ENCODE data around the gene NPHS2. TPM values are rescaled to one million over a fixed set of nuclear protein-coding genes. Genes with fewer than 3 reads are reported as not detected.
"Not testable (repeated sequence)": the region's sequence is repeated elsewhere in the genome, so short reads cannot be mapped to it uniquely, and the experiment has no call there.

Gene NPHS2
- total RNA-seq, 4 donors from 2014 or later = not detected

DNA sequence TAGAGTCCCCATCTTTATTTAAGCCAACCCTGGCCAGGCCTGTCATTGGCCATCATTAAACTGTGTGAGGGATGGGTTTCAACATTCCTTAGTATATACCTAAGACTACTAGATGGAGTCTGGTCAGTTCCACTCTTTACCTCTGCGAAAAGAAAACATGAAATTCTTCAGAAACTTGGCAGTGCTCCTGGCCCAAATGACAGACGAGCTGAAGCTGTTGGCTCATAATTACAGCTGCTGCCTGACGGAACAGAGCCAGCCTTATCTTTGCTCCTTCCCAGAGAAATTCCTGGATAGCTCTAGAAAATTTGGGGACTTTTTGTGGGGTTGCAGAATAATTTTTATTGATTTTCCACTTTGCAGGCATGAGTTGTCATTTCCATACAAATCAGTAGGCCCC lies 30.4 kb downstream of the NPHS2 start:
- no peak for TF ChIP-seq POLR2AphosphoS5 (IDR thresholded peaks at IDR 0.05)
- Histone ChIP-seq H3K36me3 (no peaks in the 10 kb centered on the region), H3K4me3 (no peak overlapping the region), H3K4me1 (no peaks in the 10 kb centered on the region), H3K27ac (no peak overlapping the region), H3K9me3 (no peaks in the 10 kb centered on the region), H3K27me3 (peaks cover 2% of the 10 kb centered on the region)
- no peak for DNase-seq
- in situ Hi-C loops (cut with MboI; ENCODE audit: low pct_ligation_motif_present in 1 of 4, low pct_unique_long_range_greater_than_20kb in 1 of 4, low sequenced_read_pairs in 3 of 4) = no loop called here
- intact Hi-C loops (cut with DNase I; ENCODE audit: low total_unique reads) = no loop called here
- 34% methylated on average over 3 of the region's 3 CpGs for WGBS, 2 donors (ENCODE audit: low coverage in 1 of 2)

DNA sequence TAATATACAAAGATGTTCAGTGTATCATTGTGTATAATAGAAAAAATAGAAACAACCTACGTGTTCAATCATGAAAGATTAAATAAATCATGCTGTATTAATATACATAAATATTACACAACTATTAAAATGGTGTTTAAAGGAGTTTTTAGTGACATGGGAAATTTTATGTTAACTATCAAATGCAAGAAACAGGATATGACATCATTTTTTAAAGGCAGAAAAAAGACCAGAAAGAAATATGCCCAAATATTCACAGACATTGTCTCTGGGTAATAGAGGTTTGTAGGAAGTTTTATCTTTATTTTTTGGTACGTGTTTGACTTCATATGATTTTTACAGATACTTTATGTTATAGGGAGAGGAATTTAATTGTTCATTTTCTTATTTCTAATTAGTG lies 34.0 kb downstream of the NPHS2 start:
- in situ Hi-C loops (cut with MboI; ENCODE audit: low pct_ligation_motif_present in 1 of 4, low pct_unique_long_range_greater_than_20kb in 1 of 4, low sequenced_read_pairs in 3 of 4) = no loop called here
- WGBS, 2 donors (ENCODE audit: low coverage in 1 of 2) = 70 to 78% methylated on average over 2 of the region's 2 CpGs

DNA sequence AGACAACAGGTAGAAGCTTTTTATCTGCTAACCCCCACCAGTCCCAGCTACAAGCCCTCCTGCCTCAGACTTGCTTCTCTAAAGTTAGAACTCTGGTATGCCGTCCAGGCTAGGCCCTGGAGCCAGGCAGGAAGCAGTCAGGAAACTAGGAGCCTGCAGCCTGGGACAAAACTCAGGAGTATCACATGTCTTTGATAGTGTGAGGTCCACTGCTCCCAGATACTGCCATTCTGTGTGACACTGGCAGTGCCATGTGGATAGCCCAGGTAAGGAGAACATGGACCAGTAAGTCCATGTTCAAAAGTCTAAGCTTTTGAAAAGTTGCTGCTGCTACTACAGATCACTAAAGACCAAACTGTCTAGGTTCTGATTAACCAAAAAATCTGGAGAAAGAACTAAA lies 45.4 kb downstream of the NPHS2 start:
- WGBS, 2 donors (ENCODE audit: low coverage in 1 of 2) = 60% methylated on average over 1 of the region's 1 CpG; no CpG with 5 or more reads in 1 of the 2 donors
- no peaks in the 10 kb centered on the region for H3K9me3 ChIP-seq
- intact Hi-C loops (cut with DNase I; ENCODE audit: low total_unique reads) = no loop called here

More for the DNA sequence above, 34.0 kb downstream of the NPHS2 start:
- no peak for DNase-seq
- Histone ChIP-seq H3K4me1 (no peaks in the 10 kb centered on the region), H3K9me3 (no peaks in the 10 kb centered on the region), H3K27ac (no peak overlapping the region), H3K4me3 (no peak overlapping the region), H3K27me3 (peaks cover 2% of the 10 kb centered on the region), H3K36me3 (no peaks in the 10 kb centered on the region)
- TF ChIP-seq POLR2AphosphoS5 (IDR thresholded peaks at IDR 0.05) (no peak), EP300 (IDR thresholded peaks at IDR 0.05; ENCODE audit: low read depth) (no peak), POLR2A (IDR thresholded peaks at IDR 0.05) (no peak)
- TF ChIP-seq, protein P1, sequence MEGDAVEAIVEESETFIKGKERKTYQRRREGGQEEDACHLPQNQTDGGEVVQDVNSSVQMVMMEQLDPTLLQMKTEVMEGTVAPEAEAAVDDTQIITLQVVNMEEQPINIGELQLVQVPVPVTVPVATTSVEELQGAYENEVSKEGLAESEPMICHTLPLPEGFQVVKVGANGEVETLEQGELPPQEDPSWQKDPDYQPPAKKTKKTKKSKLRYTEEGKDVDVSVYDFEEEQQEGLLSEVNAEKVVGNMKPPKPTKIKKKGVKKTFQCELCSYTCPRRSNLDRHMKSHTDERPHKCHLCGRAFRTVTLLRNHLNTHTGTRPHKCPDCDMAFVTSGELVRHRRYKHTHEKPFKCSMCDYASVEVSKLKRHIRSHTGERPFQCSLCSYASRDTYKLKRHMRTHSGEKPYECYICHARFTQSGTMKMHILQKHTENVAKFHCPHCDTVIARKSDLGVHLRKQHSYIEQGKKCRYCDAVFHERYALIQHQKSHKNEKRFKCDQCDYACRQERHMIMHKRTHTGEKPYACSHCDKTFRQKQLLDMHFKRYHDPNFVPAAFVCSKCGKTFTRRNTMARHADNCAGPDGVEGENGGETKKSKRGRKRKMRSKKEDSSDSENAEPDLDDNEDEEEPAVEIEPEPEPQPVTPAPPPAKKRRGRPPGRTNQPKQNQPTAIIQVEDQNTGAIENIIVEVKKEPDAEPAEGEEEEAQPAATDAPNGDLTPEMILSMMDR (IDR thresholded peaks at IDR 0.05) = no peak
- intact Hi-C loops (cut with DNase I; ENCODE audit: low total_unique reads) = no loop called here

DNA sequence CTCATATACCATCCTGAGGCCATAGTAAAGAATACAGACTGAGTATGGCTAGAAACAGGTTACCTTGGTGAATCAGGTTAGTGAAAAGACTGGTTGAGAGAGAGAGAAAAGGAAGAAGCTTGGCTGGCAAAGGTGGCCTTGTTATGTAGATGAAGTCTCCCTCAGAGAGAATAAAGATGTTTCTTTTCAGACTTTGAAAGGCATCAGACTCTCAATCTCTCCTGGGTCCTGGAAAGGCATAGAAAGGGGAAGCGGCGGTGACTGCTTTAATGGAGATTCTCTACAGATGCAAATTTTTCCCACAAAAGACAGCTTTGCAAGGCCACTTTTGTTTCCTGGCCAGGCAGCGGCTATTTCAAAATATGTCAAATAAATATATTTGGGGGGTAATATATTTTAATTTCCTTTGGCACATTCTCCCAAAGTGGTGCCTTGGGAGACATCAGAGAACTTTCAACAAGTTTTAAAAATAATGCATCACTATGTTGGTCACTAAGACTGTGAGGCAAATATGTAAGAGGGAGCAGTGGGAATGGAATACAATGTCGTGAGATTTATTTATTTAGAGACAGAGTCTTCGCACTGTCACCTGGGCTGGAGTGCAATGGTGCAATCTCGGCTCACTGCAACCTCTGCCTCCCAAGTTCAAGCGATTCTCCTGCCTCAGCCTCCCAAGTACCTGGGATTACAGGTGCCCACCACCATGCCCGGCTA lies 46.1 kb downstream of the NPHS2 start:
- intact Hi-C loops (cut with DNase I; ENCODE audit: low total_unique reads) = no loop called here
- H3K4me1 ChIP-seq = no peaks in the 10 kb centered on the region
- no peak for TF ChIP-seq POLR2A (IDR thresholded peaks at IDR 0.05)
- TF ChIP-seq, protein P1 (IDR thresholded peaks at IDR 0.05) = no peak
- TF ChIP-seq EP300 (IDR thresholded peaks at IDR 0.05; ENCODE audit: low read depth) = no peak
- TF ChIP-seq POLR2AphosphoS5 (IDR thresholded peaks at IDR 0.05) = no peak
- H3K36me3 ChIP-seq = no peaks in the 10 kb centered on the region
- DNase-seq = no peak
- H3K27ac ChIP-seq = no peak overlapping the region
- H3K9me3 ChIP-seq = no peaks in the 10 kb centered on the region
- no peak overlapping the region for H3K4me3 ChIP-seq
- WGBS, 2 donors (ENCODE audit: low coverage in 1 of 2) = 79 to 83% methylated on average over 6 to 8 of the region's 8 CpGs
- H3K27me3 ChIP-seq = no peaks in the 10 kb centered on the region
- in situ Hi-C loops (cut with MboI; ENCODE audit: low pct_ligation_motif_present in 1 of 4, low pct_unique_long_range_greater_than_20kb in 1 of 4, low sequenced_read_pairs in 3 of 4) = no loop called here

More for the DNA sequence above, 45.4 kb downstream of the NPHS2 start:
- TF ChIP-seq POLR2AphosphoS5 (IDR thresholded peaks at IDR 0.05) (no peak), POLR2A (IDR thresholded peaks at IDR 0.05) (no peak), EP300 (IDR thresholded peaks at IDR 0.05; ENCODE audit: low read depth) (no peak)
- no peaks in the 10 kb centered on the region for H3K4me1 ChIP-seq
- in situ Hi-C loops (cut with MboI; ENCODE audit: low pct_ligation_motif_present in 1 of 4, low pct_unique_long_range_greater_than_20kb in 1 of 4, low sequenced_read_pairs in 3 of 4) = no loop called here
- no peaks in the 10 kb centered on the region for H3K27me3 ChIP-seq
- no peak overlapping the region for H3K27ac ChIP-seq
- DNase-seq = no peak
- no peak overlapping the region for H3K4me3 ChIP-seq
- no peaks in the 10 kb centered on the region for H3K36me3 ChIP-seq

DNA sequence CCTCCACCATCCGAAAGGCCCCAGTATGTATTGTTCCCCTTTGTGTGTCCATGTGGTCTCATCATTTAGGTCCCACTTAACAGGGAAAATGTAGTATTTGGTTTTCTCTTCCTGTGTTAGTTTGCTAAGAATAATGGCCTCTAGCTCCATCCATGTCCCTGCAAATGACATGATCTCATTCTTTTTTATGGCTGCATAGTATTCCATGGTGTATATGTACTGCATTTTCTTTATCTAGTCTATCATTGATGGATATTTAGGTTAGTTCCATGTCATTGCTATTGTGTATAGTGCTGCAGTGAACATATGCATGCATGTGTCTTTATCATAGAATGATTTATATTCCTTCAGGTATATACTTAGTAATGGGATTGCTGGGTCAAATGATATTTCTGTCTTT lies 57.2 kb downstream of the NPHS2 start:
- intact Hi-C loops (cut with DNase I; ENCODE audit: low total_unique reads); DNase-seq; H3K4me3 ChIP-seq; H3K36me3 ChIP-seq; in situ Hi-C loops (cut with MboI; ENCODE audit: low pct_ligation_motif_present in 1 of 4, low pct_unique_long_range_greater_than_20kb in 1 of 4, low sequenced_read_pairs in 3 of 4); H3K27ac ChIP-seq; H3K27me3 ChIP-seq; H3K9me3 ChIP-seq; H3K4me1 ChIP-seq: not testable (repeated sequence)
- WGBS, 2 donors (ENCODE audit: low coverage in 1 of 2) = 91% methylated on average over 1 of the region's 1 CpG; no CpG with 5 or more reads in 1 of the 2 donors

All from transverse colon (tissue), 4 donors.